VCaP (cell line): Measurements from ENCODE around the gene LTBR.

Experiments
- H3K27ac ChIP-seq: fragments of 450-650 bp; 2 replicates; pipeline ENCODE4 v1.5.1; 2017
- CTCF ChIP-seq: fragments of 450-650 bp; conservative IDR thresholded peaks from 2 replicates; pipeline ENCODE4 v1.5.1; 2017; ENCODE audit warnings: mild to moderate bottlenecking, moderate library complexity

The LTBR gene

DNA sequence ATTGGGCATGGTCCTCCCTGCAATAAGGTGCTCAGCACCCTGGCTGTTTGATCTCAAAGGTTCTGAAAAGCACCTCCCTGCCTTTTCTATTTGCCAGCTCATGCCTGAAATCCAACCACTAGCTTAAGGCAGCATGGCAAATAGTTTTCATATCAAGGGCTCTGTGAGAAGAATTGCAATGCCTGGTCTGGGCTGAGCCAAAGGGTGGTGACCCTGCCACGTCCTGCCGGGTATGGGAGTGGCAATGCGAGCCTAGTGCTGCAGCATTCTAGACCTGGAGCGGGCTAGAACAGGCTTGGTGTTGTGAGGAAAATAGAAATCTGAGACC lies 6.3 kb upstream of the LTBR start:
- TF ChIP-seq CTCF = no peak
- no peak overlapping the region for H3K27ac ChIP-seq

- no peak for TF ChIP-seq CTCF
- H3K27ac ChIP-seq = no peak overlapping the region
Measured at GRCh38 chr12:6378709-6379472, 5.1 kb upstream of the LTBR start.

DNA sequence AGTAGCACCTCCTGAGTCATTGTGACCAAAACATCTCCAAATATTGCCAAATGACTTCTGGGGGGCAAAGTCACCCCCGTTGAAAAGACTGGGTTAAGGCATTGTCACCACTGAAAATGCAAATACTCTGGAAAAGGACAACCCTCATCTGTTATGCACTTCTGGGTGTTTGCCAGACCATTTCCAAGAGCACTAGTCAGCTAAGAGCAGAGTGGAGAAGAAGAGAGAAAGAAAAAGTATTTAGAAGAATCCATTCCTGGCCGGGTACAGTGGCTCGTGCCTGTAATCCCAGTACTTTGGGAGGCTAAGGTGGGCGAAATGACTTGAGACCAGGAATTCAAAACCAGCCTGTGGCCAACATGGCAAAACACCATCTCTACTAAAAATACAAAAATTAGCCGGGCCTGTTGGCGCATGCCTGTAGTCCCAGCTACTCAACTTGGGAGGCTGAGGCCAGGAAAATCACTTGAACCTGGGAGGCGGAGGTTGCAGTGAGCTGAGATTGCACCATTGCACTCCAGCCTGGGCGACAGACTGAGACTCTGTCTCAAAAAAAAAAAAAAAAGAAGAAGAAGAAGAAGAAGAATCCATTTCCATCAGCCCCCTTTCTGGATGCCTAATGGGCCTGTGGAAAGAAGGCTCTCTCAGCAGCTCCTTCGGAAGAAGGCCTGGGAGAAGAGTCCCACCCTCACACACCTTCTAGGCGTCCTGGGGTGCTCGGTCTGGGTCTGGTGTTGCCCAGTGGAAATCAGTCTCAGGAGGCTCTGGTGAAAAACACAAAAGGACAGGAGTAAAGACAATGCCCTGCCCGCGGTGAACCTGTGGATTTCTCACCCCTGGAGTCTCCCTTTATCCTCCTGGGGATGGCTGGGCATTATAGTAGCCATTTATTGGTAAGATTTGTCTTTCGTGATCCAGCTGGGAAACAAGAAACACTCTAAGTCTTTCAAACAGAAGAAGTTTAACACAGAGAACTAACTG lies 3.5 kb upstream of the LTBR start:
- TF ChIP-seq CTCF = no peak
- no peak overlapping the region for H3K27ac ChIP-seq

GRCh38 chr12:6382371-6382770 lies 1.6 kb upstream of the LTBR start:
- TF ChIP-seq CTCF = no peak
- H3K27ac ChIP-seq = peak overlapping the region; percentile 97; the same call in 1 of the 2 replicates

DNA sequence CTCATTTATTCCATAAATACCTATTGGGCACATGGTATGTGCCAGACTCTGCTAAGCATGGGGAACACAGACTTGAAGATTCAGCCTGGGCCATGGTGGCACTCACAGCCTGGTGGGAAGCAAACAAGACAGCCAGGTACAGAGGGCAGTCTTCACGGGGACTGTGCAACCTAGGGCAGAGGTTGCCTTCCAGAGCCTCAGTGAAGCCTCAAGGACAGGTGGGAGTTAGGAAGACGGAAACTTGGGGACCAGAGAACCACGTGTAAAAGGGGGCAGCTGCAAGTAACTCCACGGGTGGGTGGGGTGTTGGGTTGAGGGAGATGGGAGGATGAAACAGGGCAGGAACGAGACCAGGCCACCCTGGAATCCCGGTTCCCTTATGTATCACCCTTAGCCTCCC lies 980 bp upstream of the LTBR start:
- TF ChIP-seq CTCF = no peak
- H3K27ac ChIP-seq = peak overlapping the region; percentile 97

DNA sequence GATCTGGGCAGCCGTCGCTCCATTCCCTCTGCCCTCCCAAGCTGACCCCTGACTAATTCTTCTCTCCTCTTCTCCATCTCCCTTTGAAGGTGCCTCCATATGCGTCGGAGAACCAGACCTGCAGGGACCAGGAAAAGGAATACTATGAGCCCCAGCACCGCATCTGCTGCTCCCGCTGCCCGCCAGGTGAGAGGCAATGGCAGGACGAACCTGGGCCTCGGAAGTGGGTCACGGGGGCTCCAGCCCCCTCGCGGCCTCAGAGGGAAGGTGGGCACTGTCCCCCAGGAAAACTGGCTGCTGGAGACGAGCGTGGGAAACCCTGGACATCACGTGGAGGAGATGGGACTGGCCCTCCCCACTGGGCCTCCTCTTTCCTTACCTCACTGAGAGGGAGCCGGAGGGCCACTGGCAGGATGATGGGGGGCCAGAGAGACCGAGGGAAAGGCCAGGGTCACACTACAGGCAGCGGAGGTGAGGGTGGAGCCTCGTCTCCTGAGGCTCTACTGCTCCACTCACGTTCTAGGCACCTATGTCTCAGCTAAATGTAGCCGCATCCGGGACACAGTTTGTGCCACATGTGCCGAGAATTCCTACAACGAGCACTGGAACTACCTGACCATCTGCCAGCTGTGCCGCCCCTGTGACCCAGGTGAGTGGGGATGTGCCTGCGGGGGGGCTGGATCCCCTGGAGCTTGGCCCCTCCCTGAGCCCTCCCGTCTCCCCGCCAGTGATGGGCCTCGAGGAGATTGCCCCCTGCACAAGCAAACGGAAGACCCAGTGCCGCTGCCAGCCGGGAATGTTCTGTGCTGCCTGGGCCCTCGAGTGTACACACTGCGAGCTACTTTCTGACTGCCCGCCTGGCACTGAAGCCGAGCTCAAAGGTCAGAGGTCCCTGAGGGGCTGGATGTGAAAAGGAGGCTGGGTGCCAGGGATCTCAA lies 806 bp downstream of the LTBR start:
- TF ChIP-seq CTCF = no peak
- H3K27ac ChIP-seq = peak overlapping the region; percentile 97
